ENCODE data around the gene AK9.
"Not testable (repeated sequence)": the region's sequence is repeated elsewhere in the genome, so short reads cannot be mapped to it uniquely, and the experiment has no call there.

AK9 gene

DNA sequence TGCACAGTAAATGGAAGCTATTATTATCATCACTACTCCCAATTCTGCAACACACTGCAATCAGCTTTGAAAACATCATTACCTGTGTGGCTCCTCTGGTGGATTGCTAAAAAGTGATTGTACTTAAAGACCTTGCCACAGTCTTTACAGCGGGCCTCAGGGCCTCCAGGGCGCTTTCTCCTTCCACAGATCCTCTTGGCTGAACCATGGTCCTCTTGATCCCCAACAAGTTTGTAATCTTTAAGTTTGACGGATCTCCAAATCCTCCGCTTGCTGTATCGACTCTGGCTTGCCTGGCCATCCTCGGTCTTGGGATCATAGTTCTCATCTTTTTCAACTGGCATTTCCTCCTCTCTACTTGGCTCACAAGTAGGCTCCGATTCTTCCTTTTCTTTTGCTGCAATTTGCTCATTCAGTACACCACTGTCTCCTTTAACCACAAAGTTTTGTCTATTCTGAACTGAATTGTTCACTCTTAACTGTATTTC lies 210.0 kb downstream of the AK9 start:
- DNase-seq (no peak), ATAC-seq (no peak)

DNA sequence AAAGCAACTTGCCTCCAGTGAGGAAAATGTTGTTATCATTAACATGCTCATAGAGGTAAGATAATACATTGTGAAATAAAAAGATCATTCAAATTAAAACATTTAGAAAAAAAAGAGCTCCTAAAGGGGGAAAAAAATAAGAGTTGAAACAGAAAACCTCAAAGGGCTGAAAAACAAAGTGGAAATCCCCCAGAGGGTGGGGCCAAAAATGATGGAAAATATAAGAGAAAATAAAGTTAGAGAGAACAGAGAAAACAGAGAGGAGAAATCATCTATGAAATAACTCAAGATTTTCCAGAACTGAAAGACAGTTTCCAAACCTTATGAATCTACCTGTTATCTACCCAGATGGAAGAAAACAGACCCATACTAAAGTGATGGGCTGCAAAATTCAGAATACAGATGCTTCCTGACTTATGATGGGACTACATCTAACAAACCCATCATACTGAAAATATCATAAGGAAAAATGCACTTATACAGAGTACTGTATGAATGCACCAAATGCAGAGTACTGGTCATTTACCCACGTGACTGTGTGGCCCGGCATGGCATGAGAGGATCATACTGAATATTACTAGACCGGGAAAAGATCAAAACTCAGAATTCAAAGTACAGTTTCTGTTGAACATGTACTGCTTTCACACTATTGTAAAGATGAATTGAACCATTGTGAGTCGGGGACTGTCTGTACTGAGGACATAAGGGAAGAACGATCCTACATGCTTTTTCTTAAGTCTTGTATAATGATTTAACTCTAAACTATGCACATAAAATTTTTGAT lies 212.0 kb downstream of the AK9 start:
- DNase-seq: no peak
- ATAC-seq: no peak

DNA sequence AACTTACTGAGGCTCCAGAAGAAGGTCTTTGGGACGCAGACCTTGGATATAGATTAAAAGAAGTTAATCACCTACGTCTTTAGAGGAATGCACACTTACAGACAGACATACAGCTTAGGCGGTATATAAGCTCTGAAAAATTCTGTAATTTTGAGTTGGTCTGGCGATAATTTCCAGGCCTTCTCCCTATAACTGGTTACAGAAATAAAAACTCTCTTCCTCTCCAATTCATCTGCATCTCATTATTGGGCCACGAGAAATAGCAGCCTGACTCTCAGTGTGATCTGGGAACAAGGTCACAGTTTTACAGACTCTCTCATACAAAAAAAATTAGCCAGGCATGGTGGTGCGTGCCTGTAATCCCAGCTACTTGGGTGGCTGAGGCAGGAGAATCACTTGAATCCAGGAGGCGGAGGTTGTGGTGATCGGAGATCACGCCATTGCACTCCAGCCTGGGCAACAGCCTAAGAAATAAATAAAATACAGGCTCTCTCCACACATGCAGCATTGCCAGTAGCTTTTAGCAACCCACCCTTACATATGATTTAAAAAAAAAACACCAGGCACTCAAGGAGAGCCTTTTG lies 212.7 kb downstream of the AK9 start:
- DNase-seq (no peak), ATAC-seq (no peak)

DNA sequence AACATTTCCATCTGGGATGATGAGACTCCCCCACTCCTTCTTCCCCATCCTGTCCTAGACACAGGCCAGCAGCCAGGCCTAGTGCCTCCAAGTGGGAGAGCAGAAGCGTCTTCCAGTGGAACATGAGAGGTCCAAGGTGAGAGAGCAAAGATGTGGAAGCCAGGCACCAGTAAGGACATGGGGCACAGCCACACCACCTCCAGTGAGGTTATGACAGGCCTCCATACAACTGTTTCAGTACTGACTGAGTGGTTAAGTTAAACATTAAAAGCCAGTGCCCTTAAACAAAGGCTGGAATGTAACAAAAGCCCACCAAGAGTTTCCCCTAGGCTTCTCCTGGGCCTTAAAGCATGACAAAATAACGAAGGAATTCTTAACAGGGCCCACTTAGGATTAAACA lies 213.3 kb downstream of the AK9 start:
- DNase-seq (no peak), ATAC-seq (peak; percentile 40)

DNA sequence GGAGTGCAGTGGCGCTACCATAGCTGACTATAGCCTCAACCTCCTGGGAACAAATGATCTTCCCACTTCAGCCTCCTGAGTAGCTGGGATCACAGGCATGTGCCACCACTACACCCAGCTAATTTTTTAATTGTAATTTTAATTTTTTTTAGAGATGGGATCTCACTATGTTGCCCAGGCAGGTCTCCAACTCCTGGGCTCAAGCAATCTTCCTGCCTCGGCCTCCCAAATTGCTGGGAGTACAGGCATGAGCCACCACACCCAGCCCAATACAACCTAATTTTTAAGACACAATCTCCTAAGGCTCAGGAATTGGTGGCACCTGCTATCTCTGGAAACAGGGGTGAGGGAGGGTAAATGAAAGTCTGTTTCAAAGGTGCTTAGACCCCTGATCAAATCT lies 213.8 kb downstream of the AK9 start:
- ATAC-seq (no peak), DNase-seq (no peak)

DNA sequence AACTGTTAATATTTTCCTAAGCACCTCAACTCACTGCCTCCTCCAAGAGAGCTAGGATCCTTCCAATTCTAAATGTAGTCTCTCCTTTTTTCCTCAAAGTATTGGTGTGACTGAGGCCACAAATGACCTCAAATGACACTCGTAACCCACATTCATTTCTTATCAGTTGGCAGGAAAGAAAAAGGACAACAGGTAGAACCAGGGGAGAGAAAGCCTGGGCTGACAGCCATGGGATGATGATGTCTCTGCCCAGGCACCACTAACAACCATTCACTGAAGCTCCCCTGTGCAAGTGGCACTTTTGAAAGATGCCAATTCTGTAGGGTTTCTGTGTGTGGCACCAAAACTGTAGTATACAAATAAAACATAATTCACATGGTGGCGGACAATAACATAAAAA lies 215.4 kb downstream of the AK9 start:
- DNase-seq: no peak

DNA sequence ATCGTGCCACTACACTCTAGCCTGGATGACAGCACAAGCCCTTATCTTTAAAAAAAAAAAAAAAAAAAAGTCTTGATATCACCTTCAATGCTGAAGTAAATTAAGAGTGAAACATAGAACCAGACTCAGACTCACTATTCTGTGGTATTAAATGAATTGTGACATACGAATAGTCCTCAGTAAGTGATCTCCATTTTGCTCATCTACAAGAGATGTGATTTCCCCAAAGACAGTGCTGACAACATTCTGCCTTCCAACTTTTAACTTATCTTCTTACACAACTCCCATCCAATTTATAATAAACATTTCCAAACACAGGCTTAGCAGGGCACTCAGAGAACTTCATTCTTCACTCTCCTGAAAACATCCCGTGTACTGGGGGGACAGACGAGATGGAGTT lies 216.0 kb downstream of the AK9 start:
- no peak for DNase-seq
- no peak for ATAC-seq

More for the DNA sequence above, 215.4 kb downstream of the AK9 start:
- no peak for ATAC-seq

DNA sequence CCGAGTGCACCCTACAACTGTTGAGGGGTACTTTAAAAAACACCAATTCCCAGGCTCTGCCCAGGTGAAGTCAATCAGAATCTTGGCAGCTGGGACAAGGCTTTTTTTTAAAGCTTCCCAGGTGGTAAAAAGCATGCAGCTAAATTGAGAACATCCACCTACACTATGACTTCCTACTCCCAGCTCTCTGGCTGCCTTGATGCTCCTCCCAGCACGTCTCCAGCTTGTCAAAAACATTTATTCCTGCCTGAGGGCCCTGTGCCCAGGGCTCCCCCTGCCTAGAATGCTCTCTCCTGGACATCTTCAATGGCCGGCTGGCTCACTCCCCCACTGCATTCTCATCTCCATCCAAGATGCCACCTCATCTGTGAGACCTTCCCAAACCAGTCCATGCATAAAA lies 217.9 kb downstream of the AK9 start:
- ATAC-seq (no peak), DNase-seq (no peak)

DNA sequence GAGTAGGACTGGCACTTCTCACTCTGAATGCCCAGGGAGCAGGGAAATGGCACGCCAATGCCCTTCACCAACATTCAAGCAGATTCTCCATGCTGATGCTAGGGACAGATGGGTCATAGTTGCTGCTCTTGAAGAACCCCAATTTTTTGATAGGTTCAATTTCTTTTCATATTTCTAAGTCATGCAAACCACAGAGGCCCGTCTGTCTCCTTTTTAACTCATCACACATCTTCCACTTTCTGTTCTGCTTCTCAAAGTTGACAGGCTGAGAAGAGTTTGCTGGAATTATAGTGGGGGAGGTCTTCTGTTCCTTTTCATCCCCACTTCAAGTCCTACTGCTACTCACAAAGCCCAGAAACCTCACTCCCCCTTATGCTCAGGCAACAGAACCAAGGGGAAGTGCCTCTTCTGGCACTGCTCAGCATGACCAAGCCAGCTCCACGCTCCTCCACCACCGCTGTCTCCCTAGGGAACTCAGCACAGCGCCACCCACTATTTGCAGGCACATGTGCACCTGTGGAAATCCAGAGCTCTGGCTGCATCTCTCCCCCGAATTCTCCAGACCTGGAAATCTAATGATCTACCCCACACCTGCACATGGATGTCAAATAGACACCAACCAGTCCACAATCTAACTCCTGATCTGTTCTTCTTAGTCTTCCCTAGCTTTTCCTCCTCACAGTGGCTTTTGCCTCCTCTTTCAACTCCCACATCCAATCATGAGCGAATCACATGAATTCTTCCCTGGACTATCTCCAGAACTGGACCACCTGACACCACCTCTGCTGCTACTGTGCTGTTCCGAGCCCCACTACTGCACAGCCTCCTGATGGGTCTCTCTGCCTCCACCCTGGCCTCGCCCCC lies 218.6 kb downstream of the AK9 start:
- no peak for DNase-seq
- peak; percentile 33 for ATAC-seq

DNA sequence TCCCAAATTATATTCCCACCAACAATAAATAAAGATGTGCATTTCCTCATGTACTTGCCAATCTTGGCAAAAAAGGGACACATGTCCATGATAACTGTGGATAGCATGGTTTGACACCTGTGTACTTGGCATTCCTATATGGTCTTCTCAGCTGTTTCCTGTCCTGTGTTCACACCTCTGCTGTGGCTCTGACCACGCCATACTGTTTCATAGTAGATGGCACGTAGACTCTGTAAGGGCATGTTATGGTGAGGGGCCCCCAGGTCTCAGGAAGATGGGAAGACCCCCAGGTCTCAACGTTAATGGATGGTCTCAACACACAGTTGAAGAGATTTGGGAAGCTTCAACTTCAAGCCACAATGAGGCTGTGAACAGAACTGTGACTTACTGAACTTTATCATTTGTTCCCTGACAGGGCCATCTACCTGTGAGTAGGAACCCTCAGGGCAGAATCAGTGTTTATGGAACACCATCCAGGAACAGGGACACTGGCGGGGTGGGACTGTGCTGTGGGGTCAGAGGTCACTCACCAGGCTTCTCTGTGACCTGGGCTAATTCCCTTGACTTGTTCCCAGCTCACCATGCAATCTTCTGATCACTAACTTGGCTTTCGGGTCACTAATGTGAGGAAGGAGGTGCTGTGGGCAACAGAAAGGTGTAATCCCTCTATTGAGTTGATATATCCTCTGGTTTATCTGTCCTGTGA lies 219.7 kb downstream of the AK9 start:
- DNase-seq: no peak
- no peak for ATAC-seq

DNA sequence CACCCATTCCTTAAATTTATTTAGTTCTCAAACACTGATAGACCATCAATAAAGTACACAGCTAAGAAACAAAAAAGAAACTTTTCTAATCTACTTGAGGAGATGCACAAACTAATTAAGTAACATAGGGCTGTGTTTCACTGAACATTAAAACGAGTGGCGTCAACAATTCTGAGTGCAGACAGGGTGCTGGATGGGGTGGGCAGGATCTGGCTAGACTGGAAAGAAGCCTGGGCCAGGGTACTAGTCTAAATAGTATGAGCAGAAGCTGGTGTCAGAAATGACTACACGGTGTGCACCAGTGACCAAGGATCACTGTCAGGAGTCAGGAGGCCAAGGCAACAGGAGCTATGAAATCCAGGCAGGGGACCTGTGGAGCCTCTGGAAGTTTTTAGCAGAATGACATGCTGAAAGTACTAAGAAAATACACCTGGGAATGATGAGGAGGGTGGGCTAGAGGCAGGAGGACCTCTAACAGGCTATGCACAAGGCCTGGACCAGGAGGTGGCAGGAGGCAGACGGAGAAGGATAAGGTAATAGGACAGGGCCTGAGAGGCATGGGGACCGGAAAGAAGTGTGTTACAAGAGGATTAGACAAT lies 221.3 kb downstream of the AK9 start:
- DNase-seq (no peak), ATAC-seq (no peak)

DNA sequence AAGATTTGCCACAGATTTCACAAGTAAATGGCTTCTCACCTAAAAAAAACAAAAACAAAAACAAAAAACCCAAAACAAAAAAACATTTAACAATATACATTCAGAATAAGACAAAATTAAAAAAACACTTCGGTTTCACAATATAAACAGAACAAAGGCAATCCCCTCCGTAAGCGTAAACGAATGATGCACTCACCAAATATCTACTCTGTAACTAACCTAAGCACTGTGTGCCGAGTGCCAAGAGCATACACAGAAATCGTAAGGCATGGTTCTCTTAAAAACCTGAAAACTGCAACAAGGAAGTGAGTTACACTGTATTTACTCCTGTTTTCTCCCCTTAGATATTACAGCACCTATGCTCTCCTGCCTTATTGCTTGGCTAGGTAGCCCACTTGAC lies 223.3 kb downstream of the AK9 start:
- ATAC-seq (no peak), DNase-seq (no peak)

DNA sequence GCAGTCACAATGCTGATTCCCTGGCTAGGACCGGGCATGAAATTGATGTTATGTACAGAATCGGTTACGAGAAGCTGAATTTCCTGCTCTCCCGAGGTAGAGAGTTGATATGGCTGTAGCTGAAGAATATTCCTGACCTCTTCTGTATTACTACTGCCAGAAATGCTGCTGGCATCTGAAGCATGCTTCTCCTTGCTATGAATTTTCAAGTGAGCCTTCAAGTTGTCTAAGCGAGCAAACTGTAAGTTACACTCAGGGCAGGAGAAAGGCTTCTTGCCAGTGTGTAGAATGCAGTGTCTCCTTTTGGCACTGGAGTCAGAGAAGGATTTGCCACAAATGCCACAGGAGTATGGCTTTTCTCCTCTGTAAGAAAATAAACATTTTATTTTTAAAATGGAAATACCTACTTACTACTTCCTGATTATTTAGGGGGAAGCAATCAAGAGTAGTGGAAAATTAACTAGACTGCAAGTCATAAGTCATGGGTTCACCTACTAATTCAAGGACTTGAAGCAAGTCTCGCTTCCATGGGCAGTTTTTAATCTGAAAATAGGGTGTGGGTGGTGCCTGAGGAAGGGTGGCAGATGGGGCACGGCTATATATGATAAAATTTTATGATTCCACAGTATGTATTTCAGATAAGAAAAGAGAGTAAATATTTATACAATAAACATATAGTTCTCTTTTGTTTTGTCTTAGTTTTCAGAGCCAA lies 224.6 kb downstream of the AK9 start:
- no peak for ATAC-seq
- DNase-seq: no peak

DNA sequence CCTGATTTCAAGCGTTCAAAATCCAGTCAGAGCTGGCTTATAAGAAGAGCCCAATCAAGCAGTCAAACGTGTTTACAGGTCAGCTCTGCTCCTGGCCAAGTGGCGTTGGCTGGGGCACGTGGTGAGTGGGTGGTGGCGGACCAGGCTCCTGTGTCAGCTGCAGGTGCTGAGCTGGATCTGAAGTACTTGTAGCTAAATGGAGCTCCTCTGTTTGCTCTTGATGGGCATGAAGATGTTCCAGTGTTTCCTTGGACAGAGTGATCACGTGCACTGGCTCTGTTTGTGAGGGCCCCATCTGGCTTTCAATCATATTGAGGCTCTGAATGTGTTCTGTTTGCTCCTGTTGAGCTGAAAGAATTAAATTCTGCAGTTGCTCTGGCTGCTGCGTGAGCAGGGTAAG lies 225.2 kb downstream of the AK9 start:
- ATAC-seq: no peak
- no peak for DNase-seq

DNA sequence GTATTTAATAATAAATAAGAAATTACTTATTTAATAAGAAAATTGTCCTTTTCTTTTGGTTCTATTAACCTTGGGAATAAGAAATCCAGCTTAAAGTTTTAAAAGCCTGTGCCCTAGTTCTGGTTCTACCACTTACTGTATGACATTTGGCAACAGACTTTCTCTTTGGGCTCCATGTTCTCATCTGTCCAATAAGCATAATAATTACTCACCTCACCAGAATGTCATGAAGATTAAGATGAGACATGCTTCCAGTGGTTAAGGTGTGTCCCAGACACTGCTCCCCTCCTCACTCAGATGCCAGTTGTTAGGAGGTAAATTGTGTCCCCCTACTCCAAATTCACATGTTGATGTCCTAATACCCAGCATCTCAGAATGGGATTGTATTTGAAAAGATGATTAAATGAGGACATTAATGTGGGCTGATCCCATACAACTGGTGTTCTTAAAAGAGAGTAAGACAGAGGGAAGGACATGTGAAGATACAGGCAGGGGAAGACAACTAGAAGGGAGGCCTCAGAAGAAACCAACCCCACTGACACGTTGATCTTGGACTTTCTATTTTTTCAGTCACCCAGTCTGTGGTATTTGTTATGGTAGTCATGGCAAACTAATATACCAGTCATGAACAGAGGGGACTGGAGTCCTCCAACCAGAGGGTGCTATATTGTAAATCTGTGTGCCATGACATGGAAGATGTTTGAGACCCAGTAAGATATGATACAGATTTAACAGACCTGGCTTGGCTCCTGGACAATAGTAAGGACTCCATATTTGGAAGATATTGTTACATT lies 229.1 kb downstream of the AK9 start:
- ATAC-seq: peak; percentile 15

DNA sequence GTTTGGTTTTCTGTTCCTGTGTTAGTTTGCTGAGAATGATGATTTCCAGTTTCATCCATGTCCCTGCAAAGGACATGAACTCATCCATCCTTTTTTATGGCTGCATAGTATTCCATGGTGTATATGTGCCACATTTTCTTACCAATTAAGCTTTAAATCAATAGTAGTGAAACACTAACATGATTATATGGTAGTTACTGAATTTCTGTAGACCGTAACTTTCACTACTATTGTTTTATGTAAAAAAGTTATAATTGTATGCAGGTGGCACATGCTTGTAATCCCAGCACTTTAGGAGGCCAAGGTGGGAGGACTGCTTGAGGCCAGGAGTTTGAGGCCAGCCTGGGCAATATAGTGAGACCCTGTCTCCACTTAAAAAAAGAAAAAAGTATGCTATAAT lies 229.8 kb downstream of the AK9 start:
- not testable (repeated sequence) for DNase-seq

More for the DNA sequence above, 229.1 kb downstream of the AK9 start:
- DNase-seq: no peak

DNA sequence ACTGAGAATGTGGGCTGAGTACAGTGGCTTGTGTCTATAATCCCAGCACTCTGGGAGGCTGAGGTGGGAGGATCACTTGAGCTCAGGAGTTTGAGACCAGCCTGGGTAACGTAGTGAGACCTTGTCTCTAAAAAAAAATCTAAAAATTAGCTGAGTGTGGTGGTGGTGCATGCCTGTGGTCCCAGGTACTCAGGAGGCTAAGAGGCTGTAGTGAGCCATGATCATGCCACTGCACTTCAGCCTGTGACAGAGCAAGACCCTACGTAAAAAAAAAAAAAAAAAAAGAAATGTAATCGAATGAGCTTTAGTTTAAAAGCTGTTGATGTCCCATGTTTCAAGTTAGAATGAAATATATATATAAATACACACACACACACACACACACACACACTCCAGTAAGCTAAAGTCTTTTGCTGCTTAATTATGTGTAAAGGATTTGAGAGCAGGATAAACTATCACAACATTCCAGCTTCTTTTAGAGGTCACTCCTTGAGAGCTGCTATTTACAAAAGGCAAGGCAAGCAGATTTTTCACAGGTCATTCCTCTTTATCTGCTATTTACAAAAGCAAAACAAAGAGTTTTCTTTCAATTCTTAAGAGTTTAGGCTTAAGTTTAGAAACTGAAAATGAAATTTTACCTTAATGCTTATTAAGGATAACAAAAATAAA lies 230.7 kb downstream of the AK9 start:
- no peak for DNase-seq
- ATAC-seq: no peak

More for the DNA sequence above, 229.8 kb downstream of the AK9 start:
- not testable (repeated sequence) for ATAC-seq

DNA sequence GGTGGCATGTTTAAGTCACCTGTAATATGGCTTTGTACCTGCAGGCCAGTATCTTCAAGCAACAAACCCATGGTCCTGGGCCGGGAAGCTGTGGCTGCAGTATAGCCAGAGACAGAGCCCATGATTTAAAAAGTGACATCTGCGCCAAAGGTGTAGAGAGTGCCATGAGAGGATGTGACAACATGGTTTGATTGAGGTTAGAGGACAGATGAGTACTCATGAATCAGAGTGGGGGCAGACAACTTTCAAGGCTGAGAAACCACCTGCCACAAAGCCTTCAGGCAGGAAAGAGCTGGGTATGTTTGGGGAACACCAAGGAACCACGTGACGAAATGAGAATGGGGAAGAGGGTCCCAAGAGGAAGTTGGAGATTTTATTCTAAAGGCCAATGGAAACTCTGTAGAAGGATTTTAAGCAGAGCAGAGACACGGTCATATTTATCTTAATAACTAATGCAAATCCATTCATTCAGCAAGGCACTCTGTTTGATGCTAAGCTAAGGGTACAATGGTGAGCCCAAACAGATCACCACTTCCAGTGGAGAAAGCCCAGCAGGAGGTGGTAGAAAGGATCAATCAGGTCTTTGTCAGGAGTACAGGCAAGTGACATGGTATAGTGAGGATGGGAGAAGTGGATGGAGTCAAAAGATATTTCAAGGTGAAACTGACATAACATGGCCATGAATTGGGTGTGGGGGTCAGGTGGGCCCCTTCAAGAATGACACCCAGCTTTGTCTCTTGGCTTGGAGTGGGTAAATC lies 232.0 kb downstream of the AK9 start:
- DNase-seq (peak; percentile 55), ATAC-seq (peak; percentile 69)

DNA sequence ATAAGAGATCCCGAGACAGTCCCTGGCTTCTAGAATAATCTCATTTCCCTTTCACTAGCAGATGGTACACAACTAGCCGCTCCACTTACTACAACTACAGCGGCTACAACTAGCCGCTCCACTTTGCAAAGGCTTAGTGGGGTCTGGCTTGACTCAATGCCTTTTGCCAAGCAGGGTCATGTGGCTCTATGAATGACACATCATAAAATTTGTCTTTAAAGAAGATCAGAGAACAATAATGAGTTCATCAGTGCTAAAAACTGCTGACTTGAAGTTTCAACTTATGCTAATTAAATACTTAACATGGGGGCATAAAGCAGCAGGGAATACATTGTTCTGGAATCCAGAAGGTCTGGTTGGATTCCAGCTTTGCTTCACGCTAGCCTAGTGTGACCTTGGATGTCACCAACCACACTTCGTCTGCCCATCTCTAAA lies 233.4 kb downstream of the AK9 start:
- no peak for DNase-seq
- ATAC-seq: no peak

All from stimulated activated naive CD8-positive, alpha-beta T cell treated with anti-CD3 and anti-CD28 coated beads, Interleukin-15, Interleukin-2, amounts not matched to agents 100 U/mL and 50 U/mL, for 24 hours (primary cell).